Activated T-cell treated with anti-CD3 and anti-CD28 coated beads, Interleukin-2, amount 50 U/mL, for 48 hours (primary cell): ENCODE measurements around the gene SLC16A2.
"Not testable (repeated sequence)": the region's sequence is repeated elsewhere in the genome, so short reads cannot be mapped to it uniquely, and the experiment has no call there.

Experiments
- DNase-seq, 2 experiments: peaks; one replicate each; pipeline ENCODE4 v3.0.0-alpha.2; 2020

The SLC16A2 gene

GRCh38 chrX:74448669-74449068 is 27.4 kb downstream of the SLC16A2 start:
- DNase-seq, result no peak

DNA sequence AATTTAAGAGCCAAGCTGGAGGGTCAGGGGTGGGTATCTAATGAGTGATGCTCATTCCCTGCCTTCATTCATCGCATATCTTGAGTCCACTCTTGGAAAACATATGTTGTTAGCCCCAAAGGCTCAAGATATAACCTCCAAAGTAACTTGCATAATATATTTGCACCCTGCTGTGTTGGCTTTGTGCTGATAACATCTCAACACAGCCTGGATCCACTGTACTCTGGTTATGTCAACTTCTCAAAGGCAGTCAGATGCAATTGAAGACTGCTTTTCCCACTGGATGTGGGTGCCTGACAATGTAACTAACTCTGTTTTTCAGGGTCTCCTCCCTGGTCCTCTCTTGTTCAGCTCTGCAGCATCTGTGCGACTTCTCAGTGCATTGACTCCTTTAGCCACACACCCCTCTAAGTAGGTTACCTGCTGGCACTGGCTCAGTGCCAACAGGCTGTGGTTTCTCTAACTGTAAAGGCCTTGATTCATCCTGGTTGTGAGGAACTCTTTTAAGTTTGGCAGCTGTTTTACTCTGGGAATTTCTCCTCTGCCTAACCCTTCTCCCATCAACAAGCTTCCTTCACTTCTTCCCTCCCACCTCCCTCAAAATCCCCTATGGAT is 28.1 kb downstream of the SLC16A2 start:
- peak; percentile 26 to 45 for DNase-seq

GRCh38 chrX:74449937-74450330 is 28.6 kb downstream of the SLC16A2 start:
- DNase-seq, result no peak

DNA sequence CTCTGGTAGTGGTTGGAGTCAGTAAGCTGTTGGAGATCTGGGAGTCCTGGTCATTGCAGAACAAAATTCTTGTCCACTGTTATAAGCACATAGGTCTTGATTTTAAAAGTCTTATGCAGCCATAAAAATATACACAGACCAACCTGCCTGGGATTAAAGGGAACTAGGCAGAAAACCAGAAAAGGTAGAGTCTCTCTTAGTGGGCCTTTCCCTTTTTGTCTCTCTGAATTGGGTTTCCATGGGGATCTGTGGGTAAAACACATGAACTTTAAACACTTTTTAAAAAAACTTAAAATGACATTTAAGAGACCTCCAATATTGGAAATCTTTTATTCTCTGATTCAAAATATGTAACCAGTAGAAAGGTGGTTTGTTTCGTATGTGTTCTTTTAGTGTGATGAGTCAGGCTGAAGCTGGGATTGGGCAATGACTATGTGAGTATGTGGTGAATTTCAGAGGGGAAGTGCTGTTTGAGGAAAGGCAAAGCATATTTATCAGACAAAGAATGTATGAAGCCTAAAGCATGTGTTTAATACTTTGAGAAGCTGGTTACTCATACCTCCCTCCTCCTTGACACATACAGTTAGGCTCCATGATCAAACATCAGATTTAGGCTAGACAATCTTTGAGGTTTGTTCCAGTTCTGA is 29.6 kb downstream of the SLC16A2 start:
- DNase-seq, result no peak

- peak in 1 of 2 experiments; percentile 22 for DNase-seq
Measured at GRCh38 chrX:74451450-74452198, 30.3 kb downstream of the SLC16A2 start.

GRCh38 chrX:74452199-74452481 is 30.8 kb downstream of the SLC16A2 start:
- DNase-seq, result no peak

DNA sequence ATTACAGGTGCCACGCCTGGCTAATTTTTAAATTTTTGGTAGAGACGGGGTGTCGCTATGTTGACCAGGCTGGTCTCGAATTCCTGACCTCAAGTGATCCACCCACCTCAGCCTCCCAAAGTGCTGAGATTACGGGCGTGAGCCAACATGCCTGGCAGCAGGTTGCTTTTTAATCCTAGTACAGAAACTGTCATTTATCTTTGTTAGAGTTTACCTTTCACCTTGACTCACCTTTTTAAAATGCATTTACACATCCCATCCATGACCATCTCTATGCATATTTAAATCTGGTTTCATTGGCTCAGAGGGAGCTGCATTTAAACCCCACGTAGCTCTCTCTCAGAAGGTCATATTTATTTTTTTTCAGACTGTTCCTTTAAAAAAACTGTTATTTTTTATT is 31.9 kb downstream of the SLC16A2 start:
- DNase-seq, result no peak

- DNase-seq, result not testable (repeated sequence)
Measured at GRCh38 chrX:74454233-74454632, 32.9 kb downstream of the SLC16A2 start.

DNA sequence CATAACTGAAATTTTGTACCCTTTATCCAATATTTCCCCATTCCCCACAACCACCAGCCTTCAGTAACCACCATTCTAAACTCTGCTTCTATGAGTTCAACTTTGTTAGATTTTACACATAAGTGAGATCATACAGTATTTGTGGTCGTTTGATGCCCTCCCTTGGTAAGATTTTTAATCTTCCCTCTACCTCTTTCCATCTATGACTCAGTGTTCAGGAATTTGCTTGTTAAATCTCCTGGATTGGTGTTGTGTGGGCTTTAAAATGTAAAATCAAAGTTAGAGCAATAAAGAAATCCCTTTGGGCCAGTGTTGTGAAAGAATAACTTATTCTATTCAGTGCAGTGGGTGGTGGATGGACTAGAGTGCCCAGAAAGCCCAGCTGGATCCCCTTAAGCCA is 37.4 kb downstream of the SLC16A2 start:
- DNase-seq, result no peak

GRCh38 chrX:74461384-74461783 is 40.1 kb downstream of the SLC16A2 start:
- DNase-seq, result no peak

GRCh38 chrX:74464722-74465121 is 43.4 kb downstream of the SLC16A2 start:
- DNase-seq, result no peak

DNA sequence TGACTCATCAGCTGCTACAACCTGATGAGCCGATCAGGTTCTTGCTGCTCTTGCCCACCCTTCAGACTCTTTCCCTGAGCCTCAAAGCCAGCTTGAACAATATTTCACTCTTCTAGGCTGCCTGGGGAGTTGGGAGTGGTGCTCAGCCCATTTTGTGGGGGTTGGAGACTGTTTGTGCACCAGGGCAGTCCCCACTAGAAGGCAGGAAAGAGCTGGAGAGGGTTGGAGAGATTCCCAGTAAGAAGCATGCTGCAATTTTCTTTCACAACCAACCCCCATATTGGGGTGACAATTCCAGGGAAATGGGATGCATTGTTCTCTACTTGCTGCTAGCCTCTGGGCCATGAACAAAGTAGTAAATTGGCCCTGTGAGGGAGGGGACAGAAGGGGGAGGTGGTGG is 44.1 kb downstream of the SLC16A2 start:
- DNase-seq, result no peak

GRCh38 chrX:74467656-74468055 is 46.4 kb downstream of the SLC16A2 start:
- DNase-seq, result no peak

GRCh38 chrX:74473116-74473515 is 51.8 kb downstream of the SLC16A2 start:
- not testable (repeated sequence) for DNase-seq

- no peak for DNase-seq
Measured at GRCh38 chrX:74490247-74490646, 69.0 kb downstream of the SLC16A2 start.

- peak; percentile 53 to 61 for DNase-seq
Measured at GRCh38 chrX:74492720-74493201, 71.5 kb downstream of the SLC16A2 start.

GRCh38 chrX:74493806-74494205 is 72.5 kb downstream of the SLC16A2 start:
- DNase-seq, result no peak

GRCh38 chrX:74498924-74499323 is 77.6 kb downstream of the SLC16A2 start:
- no peak for DNase-seq

- DNase-seq, result no peak
Measured at GRCh38 chrX:74500067-74500466, 78.8 kb downstream of the SLC16A2 start.

GRCh38 chrX:74500555-74500954 is 79.3 kb downstream of the SLC16A2 start:
- no peak for DNase-seq

DNA sequence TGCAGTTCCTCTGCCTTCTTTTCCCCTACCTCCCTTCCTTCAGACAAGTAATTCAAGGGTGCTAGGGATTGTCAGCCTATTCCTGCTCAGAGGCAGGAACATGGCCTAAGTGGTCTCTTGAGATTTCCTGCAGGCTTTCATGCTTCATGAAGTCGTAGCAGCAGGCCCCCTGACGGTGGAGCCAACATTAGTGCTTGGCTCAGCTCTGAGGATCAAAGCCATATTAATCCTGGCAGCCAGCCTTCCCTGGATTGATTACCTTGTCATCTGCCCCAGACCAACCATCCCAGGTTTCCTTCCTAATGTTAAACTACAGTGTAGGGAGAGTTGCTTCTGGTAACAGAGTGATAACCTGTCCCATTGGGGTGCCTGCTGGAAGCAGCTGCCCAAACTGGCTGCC is 84.1 kb downstream of the SLC16A2 start:
- DNase-seq, result no peak

- no peak for DNase-seq
Measured at GRCh38 chrX:74506317-74507115, 85.2 kb downstream of the SLC16A2 start.

DNA sequence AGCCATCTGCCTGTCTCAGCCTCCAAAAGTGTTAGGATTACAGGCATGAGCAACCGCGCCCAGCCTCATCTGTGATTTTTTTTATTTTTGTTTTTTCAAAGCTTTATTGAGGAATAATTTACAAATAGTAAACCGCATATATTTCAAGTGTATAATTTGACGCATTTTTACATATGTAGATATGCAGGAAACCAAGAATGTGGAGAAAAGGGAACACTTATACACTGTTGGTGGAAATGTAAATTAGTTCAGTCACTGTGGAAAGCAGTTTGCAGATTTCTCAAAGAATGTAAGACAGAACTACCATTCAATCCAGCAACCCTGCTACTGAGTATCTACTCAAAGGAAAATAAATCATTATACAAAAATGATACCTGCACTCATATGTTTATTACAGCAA is 85.9 kb downstream of the SLC16A2 start:
- DNase-seq, result no peak
